ENCODE results near the gene CALCOCO1. TPM values are rescaled to one million over a fixed set of nuclear protein-coding genes. Genes with fewer than 3 reads are reported as not detected.

The CALCOCO1 gene
- total and polyA plus RNA-seq, 2 of the 8 experiments (the other 6 are each of a cell fraction or from before 2014, with no cell fraction given), result 20.3 to 39.3 TPM

DNA sequence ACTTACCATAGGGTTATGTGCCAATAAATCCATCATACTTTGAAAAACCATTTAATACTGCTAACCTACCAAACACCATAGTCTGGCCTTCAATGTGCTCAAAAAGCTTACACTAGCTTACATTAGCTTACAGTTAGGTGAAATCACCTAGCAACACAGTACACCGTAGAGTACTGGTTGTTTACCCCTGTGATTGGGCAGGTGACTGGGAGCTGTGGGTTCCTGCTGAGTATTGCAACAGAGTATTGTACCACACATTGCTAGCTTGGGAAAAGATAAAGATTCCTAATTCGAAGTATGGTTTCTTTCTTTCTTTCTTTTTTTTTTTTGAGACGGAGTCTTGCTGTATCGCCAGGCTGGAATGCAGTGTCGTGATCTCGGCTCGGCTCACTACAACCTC lies 56.9 kb downstream of the CALCOCO1 start:
- Histone ChIP-seq H3K9ac (replicated peaks in 1 of 4; ENCODE audit: extremely low read depth in 1 of 4, low read depth in 3 of 4, low read length in 3 of 4) (no peak overlapping the region), H3K36me3 (ENCODE audit: control insufficient read depth in 2 of 4, insufficient read depth in 4 of 4, low read length in 3 of 4) (peaks cover 26 to 78% (median 52%) of the 10 kb centered on the region in 4 experiments)
- POLR2A ChIA-PET (ENCODE audit: partially characterized antibody), result interaction anchor here (0.8 to 13.5 kb wide), 3 partner anchors 9 to 126 kb away, joined by 3 to 246 read pairs (median 3); no protein-coding TSS in a partner anchor

More for the DNA sequence above, 56.9 kb downstream of the CALCOCO1 start:
- Histone ChIP-seq H3K4me2 (ENCODE audit: insufficient read depth in 1 of 2, low read depth in 2 of 2, low read length in 2 of 2) (no peak overlapping the region), H3K56ac (replicated peaks; ENCODE audit: insufficient read length, low read depth, low read length) (no peak overlapping the region), H2BK120ac (replicated peaks; ENCODE audit: low read depth, low read length) (no peak overlapping the region), H4K5ac (ENCODE audit: insufficient read length, low read depth, low read length) (no peak overlapping the region), H3K23me2 (ENCODE audit: low read depth, low read length) (peaks cover 2% of the 10 kb centered on the region), H3K23ac (ENCODE audit: insufficient read length) (no peak overlapping the region), H3K18ac (ENCODE audit: extremely low read depth, low read length) (no peak overlapping the region), H3K4me3 (ENCODE audit: extremely low read depth in 1 of 4, insufficient read depth in 2 of 4, low read depth in 3 of 4, low read length in 4 of 4) (no peak overlapping the region), H2BK5ac (ENCODE audit: low read depth, low read length) (no peak overlapping the region), H2AFZ (ENCODE audit: low read length) (no peak overlapping the region), H2BK15ac (ENCODE audit: low read length) (no peak overlapping the region), H3K27me3 (replicated peaks in 1 of 4; ENCODE audit: control insufficient read depth in 3 of 4, extremely low read depth in 1 of 4, insufficient read depth in 3 of 4, low read length in 3 of 4) (no peaks in the 10 kb centered on the region), H3K79me1 (ENCODE audit: low read depth, low read length) (peaks cover 6% of the 10 kb centered on the region), H3K27ac (ENCODE audit: low read depth, low read length) (no peak overlapping the region), H2AK5ac (ENCODE audit: low read depth, low read length) (no peak overlapping the region), H2BK20ac (ENCODE audit: low read length) (no peak overlapping the region), H4K8ac (ENCODE audit: extremely low read depth, insufficient read depth, low read length) (no peak overlapping the region), H3K4me1 (replicated peaks in 1 of 4; ENCODE audit: control insufficient read depth in 3 of 4, insufficient read depth in 4 of 4, low read length in 3 of 4) (peaks cover 0 to 6% (median 3%) of the 10 kb centered on the region in 4 experiments; a peak in 5 of 7 replicates), H3K14ac (ENCODE audit: insufficient read length) (no peak overlapping the region), H2BK12ac (ENCODE audit: low read depth, low read length) (no peak overlapping the region), H4K20me1 (replicated peaks in 1 of 2; ENCODE audit: control insufficient read depth in 1 of 2, insufficient read depth in 2 of 2, low read length in 2 of 2) (peaks cover 2 to 4% of the 10 kb centered on the region in 2 experiments), H4K91ac (replicated peaks; ENCODE audit: insufficient read length, low read length) (no peak overlapping the region), H3K79me2 (ENCODE audit: control insufficient read depth in 1 of 2, insufficient read depth in 2 of 2, low read length in 2 of 2) (peaks cover 0 to 26% of the 10 kb centered on the region in 2 experiments; a peak in 2 of 4 replicates), H3K9me3 (ENCODE audit: insufficient read depth in 2 of 2, low read depth in 1 of 2, low read length in 1 of 2) (no peaks in the 10 kb centered on the region), H3K4ac (replicated peaks; ENCODE audit: insufficient read length, low read depth, low read length) (no peak overlapping the region)
- 95% methylated on average over 7 of the region's 7 CpGs; no CpG with 5 or more reads in 1 of the 2 experiments for WGBS, 2 experiments (ENCODE audit: extremely low coverage in 1 of 2, insufficient coverage in 1 of 2, insufficient read length in 1 of 2, insufficient replicate concordance in 2 of 2, low coverage in 1 of 2, low lambda C conversion rate in 2 of 2, missing lambda C conversion rate in 1 of 2)
- DNase-seq (ENCODE audit: low read depth in 1 of 2, low spot score in 2 of 2), result no peak
- CTCF ChIA-PET (ENCODE audit: partially characterized antibody), result interaction anchor here (1.2 kb wide), 1 partner anchor 127 kb away, joined by 4 read pairs; no protein-coding TSS in a partner anchor
- no peak for FAIRE-seq
- TF ChIP-seq SP2 (IDR thresholded peaks at IDR 0.05; ENCODE audit: low read length) (no peak), SP1 (IDR thresholded peaks at IDR 0.05; ENCODE audit: low read depth, low read length) (no peak), EZH2 (IDR thresholded peaks at IDR 0.05; ENCODE audit: low read depth, low read length, severe bottlenecking) (no peak), CBX5 (IDR thresholded peaks at IDR 0.05; ENCODE audit: low read depth, low read length) (no peak), YY1 (IDR thresholded peaks at IDR 0.05; ENCODE audit: low read depth, low read length) (no peak), GABPA (IDR thresholded peaks at IDR 0.05; ENCODE audit: borderline replicate concordance, insufficient read depth, low read length) (no peak), CHD1 (IDR thresholded peaks at IDR 0.05; ENCODE audit: low read depth, low read length) (no peak), POU5F1 (IDR thresholded peaks at IDR 0.05; ENCODE audit: low read depth, low read length) (no peak)
- TF ChIP-seq, protein P1, sequence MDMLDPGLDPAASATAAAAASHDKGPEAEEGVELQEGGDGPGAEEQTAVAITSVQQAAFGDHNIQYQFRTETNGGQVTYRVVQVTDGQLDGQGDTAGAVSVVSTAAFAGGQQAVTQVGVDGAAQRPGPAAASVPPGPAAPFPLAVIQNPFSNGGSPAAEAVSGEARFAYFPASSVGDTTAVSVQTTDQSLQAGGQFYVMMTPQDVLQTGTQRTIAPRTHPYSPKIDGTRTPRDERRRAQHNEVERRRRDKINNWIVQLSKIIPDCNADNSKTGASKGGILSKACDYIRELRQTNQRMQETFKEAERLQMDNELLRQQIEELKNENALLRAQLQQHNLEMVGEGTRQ (IDR thresholded peaks at IDR 0.05; ENCODE audit: low read length), result no peak
